GM18909 (cell line): ENCODE data around the gene TTR.
A peak's percentile ranks its signal among the peaks of the same experiment; 100 is the strongest.

Source experiments
- ATAC-seq: cut with Tn5 transposase; IDR thresholded peaks from one replicate; pipeline ENCODE4 v1.9.1; 2021; ENCODE audit warnings: mild to moderate bottlenecking; ENCODE audit not compliant: unreplicated experiment, poor library complexity

TTR gene

DNA sequence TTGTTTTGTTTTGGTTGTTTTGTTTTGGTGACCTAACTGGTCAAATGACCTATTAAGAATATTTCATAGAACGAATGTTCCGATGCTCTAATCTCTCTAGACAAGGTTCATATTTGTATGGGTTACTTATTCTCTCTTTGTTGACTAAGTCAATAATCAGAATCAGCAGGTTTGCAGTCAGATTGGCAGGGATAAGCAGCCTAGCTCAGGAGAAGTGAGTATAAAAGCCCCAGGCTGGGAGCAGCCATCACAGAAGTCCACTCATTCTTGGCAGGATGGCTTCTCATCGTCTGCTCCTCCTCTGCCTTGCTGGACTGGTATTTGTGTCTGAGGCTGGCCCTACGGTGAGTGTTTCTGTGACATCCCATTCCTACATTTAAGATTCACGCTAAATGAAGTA, at the start of gene TTR:
Gene TTR, plus strand, starts transcription at position 250 of the 400 bp plus-strand sequence. Its CDS starts 26 bp downstream, at position 276.
- no peak for ATAC-seq

DNA sequence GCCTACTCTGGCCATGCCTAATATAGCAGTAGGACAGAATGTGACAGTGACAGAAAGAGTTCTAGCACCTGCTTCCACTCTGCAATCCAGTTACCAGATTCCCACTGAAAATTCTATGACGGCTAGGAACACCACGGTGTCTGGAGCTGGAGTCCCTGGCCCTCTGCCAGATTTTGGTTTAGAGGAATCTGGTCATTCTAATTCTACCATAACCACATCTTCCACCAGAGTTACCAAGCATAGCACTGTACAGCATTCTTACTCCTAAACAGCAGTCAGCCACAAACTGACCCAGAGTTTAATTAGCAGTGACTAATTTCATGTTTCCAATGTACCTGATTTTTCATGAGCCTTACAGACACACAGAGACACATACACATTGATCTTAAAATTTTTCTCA, 45.2 kb upstream of the TTR start:
- no peak for ATAC-seq

DNA sequence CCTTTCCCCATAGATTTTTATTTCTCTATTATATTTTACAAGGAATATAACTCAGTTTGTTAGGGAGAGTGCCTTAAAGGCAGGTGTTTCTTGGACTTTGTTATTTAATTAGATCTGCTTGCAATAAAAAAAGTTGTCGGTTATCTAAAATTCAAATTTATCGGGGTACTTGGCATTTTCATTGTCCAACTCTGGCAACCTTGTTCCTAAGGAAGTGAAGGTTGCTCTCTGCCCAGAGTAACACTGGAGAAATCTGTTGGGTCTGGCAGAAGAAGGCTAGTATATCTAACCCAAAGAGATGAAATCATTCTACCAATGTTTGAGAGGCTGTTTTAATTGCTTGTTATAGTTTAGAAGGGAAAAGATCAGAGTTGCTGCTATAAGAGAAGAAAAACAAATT, 42.8 kb upstream of the TTR start:
- ATAC-seq: no peak

DNA sequence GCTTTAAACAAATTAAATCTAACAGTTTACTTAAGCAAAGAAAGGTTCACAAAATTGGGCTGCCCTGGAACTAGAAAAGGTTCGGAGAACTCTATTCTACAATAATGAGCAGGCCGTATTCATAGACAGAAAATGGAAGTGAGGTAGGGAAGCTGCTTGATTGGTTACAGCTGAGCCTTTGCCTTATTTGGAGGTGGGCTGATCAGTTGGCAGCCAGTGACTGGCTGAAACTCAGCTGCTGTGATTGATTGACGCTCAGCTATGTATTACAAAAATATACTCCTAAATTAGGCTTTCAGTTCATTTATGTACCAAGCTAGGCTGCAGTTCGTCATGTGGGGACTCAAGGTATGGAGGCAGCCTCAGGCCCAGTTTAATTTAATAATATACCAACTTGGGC, 42.3 kb upstream of the TTR start:
- ATAC-seq: no peak

DNA sequence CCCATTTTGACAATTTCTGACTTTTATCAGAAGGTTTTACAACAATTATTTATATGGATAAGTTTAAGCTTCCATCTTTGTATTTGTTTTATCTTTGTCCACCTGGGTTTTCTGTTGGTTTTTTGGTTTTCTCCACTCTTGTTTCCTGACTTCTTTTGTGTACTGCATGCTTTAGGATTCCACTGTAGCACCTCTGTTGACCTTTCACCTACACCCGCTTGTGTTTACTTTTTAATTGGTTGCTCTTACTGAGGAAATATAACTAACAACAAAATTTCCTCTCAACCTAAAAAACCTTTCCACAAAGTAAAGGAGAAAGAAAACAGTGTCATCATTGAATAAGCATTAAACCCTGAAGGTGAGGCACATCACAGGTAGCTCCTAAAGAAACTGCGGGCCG, 39.8 kb upstream of the TTR start:
- ATAC-seq: no peak

DNA sequence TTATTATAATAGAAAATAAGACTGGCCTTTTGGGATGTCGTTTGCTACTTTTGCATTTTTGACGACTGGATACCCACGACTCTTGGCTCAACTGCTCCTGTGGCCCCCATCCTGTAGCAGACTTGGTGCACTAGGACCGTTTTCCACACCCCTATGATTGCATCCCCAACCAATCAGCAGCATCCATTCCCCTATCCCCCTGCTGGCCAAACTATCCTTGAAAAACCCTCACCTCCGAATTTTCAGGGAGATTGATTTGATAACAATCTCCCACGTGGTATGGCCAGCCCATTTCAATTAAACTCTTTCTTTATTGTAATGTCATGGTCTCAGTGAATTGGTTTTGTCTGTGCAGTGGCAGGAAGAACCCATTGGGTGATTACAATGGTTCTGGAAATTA, 37.9 kb upstream of the TTR start:
- ATAC-seq: no peak

DNA sequence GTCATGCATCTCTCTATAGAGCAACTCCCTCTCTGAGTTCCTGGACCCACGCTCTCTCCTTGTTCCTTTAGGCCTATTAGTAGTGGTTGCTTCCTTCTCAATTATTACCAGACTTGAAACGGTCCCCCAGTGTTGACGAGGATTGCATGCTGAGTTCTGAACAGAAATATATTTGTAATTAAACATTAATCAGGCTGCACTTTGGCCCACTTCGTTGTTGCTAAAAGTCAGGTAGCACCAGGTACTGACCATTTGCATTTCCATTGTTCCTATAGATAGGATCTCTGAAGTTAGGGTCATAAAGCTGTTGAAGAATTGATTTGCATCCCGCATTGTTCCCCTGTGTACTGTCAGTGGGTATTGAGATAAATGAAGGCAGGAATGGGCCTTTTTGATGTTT, 36.9 kb upstream of the TTR start:
- ATAC-seq: no peak

DNA sequence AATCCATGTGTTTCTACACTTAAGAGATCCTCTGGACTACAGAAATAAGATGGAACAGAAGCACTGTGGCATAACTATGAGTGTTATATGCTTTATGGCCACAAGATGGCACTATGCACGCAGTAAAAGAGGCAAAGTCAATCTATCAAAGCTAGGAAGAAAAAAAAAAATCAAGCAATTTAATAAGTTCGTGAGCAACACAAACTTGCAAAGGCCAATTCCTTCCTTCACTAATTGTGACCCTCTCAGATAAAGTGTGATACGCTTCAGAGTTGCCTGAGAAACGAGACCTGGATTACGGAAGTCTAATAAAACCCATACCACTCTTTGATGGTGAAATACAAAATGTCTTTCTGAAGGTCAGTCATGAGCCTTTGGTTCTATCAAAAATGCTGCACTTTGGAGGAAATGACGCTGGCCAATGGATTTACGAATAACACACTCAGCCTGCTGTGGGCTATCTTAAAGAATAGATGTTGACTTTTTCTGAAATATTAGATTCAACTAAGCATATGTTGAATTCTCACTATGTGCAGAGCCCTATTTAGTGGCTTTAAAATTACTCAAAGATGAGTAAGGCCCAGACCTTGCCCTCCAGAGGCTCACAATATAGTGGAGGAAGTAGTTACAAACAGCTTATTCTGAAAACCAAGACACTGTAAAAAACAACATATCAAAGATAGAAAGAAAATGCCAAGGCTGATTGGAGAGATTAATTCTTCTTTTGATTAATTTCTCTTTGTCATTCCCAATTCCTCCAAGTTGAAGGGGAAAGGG, 35.5 kb upstream of the TTR start:
- peak; percentile 74 for ATAC-seq

DNA sequence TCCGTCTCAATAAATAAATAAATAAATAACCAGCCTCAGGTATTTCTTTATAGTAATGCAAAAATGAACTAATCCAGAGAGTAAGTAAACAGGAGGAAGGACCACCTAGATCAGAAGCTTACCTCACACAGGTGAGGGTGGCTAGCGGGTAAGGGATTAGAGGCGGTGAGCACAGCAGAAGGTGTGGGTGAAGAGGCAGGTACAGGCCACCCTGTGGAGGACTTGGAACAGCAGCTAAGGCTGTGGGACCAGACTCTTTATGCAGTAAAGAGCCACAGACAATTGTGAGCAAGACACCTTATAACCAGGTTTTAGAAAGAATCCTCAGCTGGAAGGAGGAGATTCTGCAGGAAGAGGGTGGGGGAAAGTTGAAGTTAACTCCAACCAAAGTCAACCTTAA, 34.2 kb upstream of the TTR start:
- ATAC-seq: no peak

DNA sequence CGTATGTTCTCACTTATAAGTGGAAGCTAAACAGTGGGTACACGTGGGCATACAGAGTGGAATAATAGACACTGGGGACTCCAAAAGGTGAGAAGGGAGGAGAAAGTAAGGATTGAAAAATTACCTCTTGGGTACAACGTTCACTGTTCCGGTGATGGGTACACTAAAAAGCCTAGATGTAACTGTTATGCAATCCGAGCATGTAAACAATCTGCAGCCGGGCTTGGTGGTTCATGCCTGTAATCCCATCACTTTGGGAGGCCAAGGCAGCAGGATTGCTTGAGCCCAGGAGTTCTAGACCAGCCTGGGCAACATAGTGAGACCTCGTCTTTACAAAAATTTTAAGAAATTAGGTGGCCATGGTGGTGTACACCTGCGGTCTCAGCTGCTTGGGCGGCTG, 33.1 kb upstream of the TTR start:
- no peak for ATAC-seq

DNA sequence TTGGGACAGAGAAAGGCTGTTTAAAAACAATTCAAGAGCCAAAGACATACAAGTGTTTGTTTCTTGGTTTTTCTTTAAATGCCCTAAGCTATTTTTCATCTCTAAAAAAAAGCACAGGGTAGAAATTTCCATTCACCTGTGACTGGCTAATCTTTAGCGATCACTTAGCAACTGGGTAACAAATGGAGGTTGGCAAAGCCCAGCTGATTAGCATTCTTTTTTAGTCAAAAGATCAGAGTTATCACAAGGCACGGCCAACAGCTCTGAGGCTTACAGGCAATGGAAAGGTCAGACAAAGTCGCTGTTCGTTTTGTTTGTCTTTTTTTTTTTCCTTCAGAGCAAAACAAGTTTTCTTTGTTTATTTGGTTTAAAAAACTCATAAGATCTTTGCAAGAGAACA, 29.0 kb upstream of the TTR start:
- ATAC-seq: no peak

DNA sequence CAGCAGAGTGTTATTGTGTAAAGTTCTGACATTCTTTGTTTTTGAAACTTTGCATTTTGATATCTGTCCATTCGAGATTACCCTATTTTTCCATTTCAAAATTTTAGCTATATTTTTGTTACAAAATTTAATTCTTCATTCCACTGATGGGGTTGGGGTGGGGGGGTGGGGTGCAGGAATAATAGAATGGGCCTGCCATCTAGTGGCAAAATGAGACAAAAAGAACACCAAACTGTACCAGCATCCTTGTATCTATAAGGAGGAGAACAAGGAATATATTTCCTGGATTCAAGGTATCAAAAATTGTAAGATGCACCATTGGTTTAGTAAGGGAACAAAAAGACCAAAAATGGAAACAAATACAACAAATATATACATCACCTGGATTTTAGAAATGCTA, 27.9 kb upstream of the TTR start:
- ATAC-seq: no peak

DNA sequence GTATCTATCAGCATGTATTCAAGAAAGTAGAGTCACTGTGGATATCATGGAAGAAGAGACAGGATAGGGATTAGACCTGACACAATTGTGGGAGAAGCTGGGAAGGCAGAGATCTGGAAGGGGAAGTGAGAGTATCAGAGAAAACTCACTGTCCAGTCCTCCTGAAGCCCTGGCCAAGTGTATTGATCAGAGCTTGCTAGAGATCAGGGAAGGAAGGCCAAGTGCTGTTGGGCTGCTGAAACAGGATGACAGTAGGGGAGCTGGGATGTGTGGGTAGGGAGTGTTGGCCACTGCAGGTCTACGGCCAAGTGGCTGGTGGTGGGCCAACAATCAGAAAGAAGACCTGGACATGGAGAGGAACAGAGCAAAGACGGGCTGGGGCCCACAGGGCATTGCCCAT, 26.3 kb upstream of the TTR start:
- ATAC-seq: no peak

DNA sequence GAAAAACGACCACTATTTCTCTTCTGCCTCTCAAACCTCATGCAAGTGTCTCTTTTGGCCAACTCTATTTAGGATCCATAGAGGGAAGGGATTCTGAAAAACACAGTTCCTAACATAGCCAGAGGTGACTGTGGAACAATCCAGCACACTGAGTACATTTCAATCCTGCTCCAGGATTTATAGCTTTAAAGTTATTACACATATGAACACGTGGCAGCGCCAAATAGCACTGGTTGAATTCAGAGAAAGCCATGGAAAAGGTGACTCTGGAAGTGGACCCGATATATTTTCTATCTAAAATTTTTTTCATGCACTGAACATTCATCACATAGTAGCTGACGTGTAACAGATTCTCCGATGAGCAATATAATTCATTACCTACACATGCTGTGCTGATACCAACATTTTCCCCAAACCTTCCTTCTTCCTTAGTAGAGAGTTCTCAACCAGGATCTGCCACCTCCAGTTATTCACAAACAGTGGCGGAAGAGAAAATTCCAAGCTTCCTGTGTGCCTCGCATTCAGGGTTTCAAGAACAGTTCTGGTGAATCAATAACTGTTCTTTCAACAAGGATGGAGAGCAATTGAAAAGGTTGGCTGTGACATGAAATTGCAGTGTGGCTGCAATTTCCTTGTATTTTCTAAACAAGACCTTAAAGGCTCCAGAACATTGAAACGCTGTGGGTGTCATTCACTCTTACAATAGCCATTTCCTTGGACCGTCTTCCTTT, 25.7 kb upstream of the TTR start:
- ATAC-seq: no peak

DNA sequence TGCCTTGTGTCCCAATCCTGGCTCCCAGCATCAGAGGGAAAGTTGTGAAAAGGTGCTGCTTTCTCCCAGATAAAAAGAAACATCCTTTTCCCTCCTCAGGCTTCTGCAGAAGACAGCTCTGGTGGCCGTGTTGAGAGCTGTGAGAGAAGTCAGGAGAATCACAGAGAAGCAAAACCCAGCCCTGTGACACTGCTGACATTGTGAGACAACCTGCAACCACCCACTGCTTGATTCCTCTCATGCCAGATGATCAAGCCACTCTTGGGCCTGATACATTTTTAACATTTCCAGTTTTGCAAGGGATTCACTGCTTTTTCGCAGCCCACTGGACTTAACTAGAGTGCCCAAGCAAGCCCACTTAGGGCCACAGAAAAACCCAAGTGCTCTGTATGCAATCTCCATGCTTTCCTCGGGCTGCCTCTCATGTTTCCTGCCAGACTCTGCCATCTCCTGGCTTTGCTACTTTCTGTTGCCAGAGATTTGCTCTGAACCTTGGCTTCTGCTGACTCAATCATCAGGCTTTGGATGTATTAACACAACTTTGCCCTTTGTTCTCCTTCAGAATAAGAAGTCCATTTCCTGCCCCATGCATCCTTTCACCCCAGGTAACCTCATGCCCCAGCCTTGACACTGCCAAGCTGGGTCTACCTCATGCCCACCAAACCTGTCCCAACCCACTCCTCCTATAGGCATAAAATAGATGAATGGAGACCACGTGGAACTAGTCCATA, 24.9 kb upstream of the TTR start:
- ATAC-seq: no peak

DNA sequence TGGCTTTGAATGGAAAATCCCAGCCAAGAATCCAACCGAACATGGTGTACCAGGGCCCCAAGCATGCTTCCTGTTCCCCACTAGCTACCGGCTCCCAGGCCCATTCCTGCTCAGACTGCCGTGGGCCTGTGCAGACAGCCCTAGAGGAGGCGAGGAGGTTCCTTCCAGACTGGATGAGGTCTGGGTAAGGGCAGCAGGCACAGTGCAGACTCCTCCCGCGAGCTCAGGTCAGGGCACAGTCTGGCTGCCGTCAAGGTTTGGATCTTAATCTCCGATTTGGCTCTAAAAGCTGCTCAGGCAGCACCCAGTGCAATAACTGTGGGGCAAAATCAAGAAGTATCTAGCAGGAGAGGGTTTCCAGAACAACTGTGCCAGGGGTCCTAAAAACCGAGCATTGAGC, 19.3 kb upstream of the TTR start:
- ATAC-seq: no peak

DNA sequence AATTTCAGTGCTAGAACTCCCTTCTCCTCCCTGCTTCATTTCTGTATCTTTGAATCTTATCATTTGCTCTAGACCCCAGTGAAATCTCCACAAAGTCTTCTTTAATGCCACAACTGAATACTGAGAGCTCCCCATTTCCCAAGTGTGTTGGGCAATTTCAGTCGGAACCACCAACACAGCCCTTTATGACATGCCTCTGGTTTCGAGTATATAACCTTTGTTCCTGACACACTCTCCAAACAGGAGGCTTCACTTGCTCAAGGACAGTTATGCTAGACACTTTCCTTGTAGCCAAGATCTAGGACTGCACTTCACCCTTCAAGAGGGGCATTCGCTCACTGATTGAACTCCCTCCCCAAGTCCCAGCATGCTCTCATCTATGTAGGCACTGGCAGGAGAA, 18.6 kb upstream of the TTR start:
- ATAC-seq: no peak

DNA sequence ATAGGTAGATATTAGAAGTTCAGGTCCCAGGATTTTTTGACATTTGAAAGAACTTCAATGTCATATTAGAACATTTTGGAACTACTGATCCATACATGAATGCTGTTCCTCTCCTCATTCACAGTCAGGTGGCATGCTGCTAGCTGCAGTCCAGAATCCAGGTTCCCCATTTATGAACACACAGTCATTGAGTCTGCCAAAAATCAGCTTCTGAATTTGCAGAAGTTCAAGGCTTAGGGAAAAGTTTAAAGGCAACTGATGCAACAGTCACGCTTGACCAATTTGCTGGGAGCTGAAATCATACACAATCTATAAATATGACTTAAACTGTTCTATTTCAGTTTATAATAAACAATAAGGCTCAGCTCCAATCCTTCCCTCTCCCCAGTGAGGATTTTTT, 17.3 kb upstream of the TTR start:
- no peak for ATAC-seq

DNA sequence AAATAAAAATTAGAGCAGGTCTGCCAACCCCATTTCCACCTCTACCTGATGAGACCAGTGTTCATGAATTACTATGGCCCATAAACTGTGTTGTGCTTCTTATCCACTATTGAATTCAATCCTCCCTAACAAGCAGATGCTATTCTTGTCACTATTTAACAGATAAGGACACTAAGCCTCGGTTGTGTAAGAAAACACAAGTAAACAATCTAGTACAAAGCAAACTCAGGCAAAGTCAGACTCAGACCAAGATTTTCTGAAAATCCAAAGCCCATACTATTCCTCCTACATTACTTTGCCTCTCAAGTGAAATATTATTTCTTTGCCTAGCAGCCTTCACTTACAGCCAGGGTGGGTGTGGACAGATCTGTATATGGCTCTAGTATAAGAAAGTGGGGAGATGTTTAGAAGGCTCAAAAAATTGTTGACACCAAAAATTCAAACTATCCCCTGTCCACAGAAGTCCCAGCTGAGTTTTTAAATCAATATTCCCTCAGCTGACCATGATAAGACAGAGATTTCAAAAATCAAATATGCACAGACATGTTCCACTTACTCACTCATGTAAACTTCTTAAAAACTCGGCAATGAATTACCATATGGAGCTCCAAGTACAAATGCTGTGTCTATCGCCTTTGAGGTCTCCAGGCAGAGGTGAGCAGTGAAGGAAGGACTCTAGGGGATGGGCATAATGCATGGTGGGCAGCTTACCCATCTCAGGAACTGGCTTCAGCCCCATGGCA, 16.0 kb upstream of the TTR start:
- no peak for ATAC-seq

DNA sequence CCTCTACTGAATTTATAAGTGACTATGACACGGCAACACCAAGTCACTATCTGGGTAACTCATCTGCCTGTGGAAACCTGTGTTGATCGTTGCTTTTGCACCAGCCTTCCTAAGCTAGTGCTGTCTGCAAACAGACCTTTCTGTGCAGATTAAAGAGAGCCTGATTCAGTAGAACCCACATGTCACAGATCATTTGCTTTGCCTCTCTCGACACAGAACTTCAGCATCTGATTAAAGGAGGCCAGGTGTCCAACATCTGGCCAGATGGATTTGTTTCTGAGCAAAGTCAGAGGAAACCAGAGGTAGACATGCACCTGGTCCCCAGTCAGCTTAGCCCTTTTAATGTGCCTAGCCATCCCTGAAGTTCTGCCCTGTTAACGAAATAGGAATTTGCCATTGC, 15.0 kb upstream of the TTR start:
- ATAC-seq: peak; percentile 73

DNA sequence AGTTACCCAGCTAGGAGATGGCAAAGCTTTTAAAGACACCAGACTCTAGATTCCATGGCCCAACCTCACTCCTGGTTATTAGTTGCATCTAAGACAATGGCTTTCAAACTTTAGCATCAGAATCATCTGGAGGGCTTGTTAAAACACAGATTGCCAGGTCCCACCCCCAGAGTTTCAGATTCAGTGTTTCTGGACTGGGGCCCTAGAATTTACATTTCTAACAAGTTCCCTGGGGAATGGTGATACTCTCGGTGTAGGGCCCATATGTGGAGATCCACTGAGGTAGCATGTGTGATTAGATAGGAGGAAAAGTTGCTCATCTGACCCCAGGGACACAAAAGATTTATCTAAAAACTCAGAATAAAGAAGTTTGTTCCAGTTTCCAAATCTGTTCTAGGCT, 14.5 kb upstream of the TTR start:
- peak; percentile 26 for ATAC-seq
